Cardiac muscle cell (in vitro differentiated cells and primary cell): ENCODE data around the gene ALOX12B. TPM values are rescaled to one million over a fixed set of nuclear protein-coding genes. Genes with fewer than 3 reads are reported as not detected.

Experiments
- DNase-seq, 2 donors: peaks; one replicate each; pipeline versions ENCODE4 v3.0.0 to v3.0.0-alpha.2; 2010 to 2017; ENCODE audit warnings: low read depth in 1 of 2, low spot score in 1 of 2
- H3K27ac ChIP-seq: fragments of 200-600 bp; sonication (generic); 2 replicates; pipeline ENCODE4 v1.5.1; 2016
- H3K27me3 ChIP-seq: fragments of 200-600 bp; sonication (generic); 2 replicates; pipeline ENCODE4 v1.6.0; 2016; ENCODE audit warnings: control low read depth
- H3K36me3 ChIP-seq: fragments of 200-600 bp; sonication (generic); 2 replicates; pipeline ENCODE4 v1.5.1; 2016; ENCODE audit warnings: control low read depth
- H3K4me1 ChIP-seq: fragments of 200-600 bp; sonication (generic); 2 replicates; pipeline ENCODE4 v1.8.1; 2017; ENCODE audit warnings: low read depth, mild to moderate bottlenecking, mixed run types
- H3K4me3 ChIP-seq: fragments of 200-600 bp; sonication (generic); 2 replicates; pipeline ENCODE4 v1.5.1; 2016; ENCODE audit warnings: mild to moderate bottlenecking
- H3K9me3 ChIP-seq: fragments of 200-600 bp; sonication (generic); 2 replicates; pipeline ENCODE4 v1.5.1; 2017; ENCODE audit warnings: low read depth, mild to moderate bottlenecking, control low read depth
- CTCF ChIP-seq: IDR thresholded peaks from 2 replicates; pipeline ENCODE4 v1.5.1; 2012; ENCODE audit warnings: low read depth, mild to moderate bottlenecking, low read length
- polyA plus RNA-seq: library from polyadenylated mRNA; unstranded; fragments of >200 nt; fragmentation: Nextera tagmentation; extraction: Ambion mirVana; gene quantifications from 2 replicates; pipeline ENCODE4 v1.2.1, GENCODE V29; 2016
- total RNA-seq: library from RNA; depleted of rRNA; stranded (reverse); fragments of >200 nt; gene quantifications from 2 replicates; pipeline ENCODE4 v1.2.3, GENCODE V29; 2016

Gene ALOX12B
- total and polyA plus RNA-seq, 2 experiments from 2014 or later, result 0.42 to 2.3 TPM

GRCh38 chr17:8126491-8127066 lies 39.1 kb upstream of the ALOX12B start:
- no peak for TF ChIP-seq CTCF
- Histone ChIP-seq H3K27ac (no peak overlapping the region), H3K36me3 (no peaks in the 10 kb centered on the region), H3K27me3 (peaks cover 37% of the 10 kb centered on the region), H3K4me3 (peak overlapping the region; percentile 64), H3K9me3 (no peaks in the 10 kb centered on the region), H3K4me1 (peaks cover 4% of the 10 kb centered on the region)
- DNase-seq, result peak in 1 of 2 donors; percentile 81

- no peak overlapping the region for H3K27ac ChIP-seq
- DNase-seq, result peak in 1 of 2 donors; percentile 44
- H3K9me3 ChIP-seq, result no peaks in the 10 kb centered on the region
- H3K4me3 ChIP-seq, result peak overlapping the region; percentile 64
- H3K4me1 ChIP-seq, result peaks cover 4% of the 10 kb centered on the region
- no peak for TF ChIP-seq CTCF
- peaks cover 37% of the 10 kb centered on the region for H3K27me3 ChIP-seq
- no peaks in the 10 kb centered on the region for H3K36me3 ChIP-seq
Observed at GRCh38 chr17:8125947-8126490, 38.5 kb upstream of the ALOX12B start.

GRCh38 chr17:8125154-8125946 lies 37.8 kb upstream of the ALOX12B start:
- H3K4me3 ChIP-seq, result peak overlapping the region; percentile 64
- peaks cover 4% of the 10 kb centered on the region for H3K4me1 ChIP-seq
- H3K9me3 ChIP-seq, result no peaks in the 10 kb centered on the region
- H3K36me3 ChIP-seq, result no peaks in the 10 kb centered on the region
- TF ChIP-seq CTCF, result no peak
- DNase-seq, result peak; percentile 70 to 72
- no peak overlapping the region for H3K27ac ChIP-seq
- peaks cover 37% of the 10 kb centered on the region for H3K27me3 ChIP-seq

GRCh38 chr17:8124350-8125153 lies 37.0 kb upstream of the ALOX12B start:
- no peak for TF ChIP-seq CTCF
- Histone ChIP-seq H3K4me3 (peak overlapping the region; percentile 64), H3K9me3 (no peaks in the 10 kb centered on the region), H3K27me3 (peaks cover 37% of the 10 kb centered on the region), H3K4me1 (peaks cover 4% of the 10 kb centered on the region), H3K36me3 (no peaks in the 10 kb centered on the region), H3K27ac (no peak overlapping the region)
- peak in 1 of 2 donors; percentile 30 for DNase-seq

GRCh38 chr17:8123695-8124349 lies 36.3 kb upstream of the ALOX12B start, which contains the start of gene HES7:
HES7 (minus strand) TSS chr17:8124106; CDS start chr17:8124084, 22 bp downstream.
- TF ChIP-seq CTCF, result no peak
- peaks cover 4% of the 10 kb centered on the region for H3K4me1 ChIP-seq
- peak within 1 kb of the TSS; percentile 64 for H3K4me3 ChIP-seq
- H3K9me3 ChIP-seq, result no peaks in the 10 kb centered on the region
- H3K27me3 ChIP-seq, result peaks cover 37% of the 10 kb centered on the region
- peak in 1 of 2 donors; percentile 50 for DNase-seq
- H3K36me3 ChIP-seq, result no peaks in the 10 kb centered on the region
- no peak within 1 kb of the TSS for H3K27ac ChIP-seq
